ENCODE results near the gene LRRK1.

The LRRK1 gene

DNA sequence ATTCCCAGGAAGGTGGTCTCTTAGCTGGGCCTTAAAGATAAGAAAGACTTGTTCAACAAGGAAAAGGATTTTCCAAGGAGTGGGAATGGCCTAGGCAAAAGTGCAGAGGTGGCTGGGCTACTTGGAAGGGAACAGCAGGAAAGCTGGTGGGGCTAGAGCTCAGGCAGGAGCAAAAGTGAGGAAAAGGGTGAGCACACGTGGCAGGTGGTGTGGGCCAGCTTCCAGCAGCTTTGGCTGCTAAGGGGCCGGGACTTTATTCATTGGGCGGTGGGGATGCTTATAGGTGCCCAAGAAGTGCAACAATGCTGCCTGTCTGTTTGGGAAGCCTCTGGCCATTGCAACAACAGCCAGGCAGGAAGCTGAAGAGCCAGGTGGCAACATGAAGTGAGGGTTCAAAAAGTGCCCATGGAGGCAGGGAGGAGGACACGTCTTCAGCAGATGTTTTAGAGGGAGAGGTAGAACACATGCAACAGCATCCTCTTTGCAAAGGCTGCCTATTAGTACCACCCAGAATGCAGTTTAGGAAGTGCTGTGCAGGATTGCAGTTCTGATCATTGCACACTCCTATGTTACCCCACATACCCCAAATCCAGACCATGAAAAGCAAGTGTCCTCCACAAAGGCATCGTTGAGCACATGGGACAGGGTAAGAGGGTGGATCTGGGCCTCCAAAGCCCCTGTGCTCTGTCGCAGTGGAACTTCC lies 25.7 kb upstream of the LRRK1 start:
- no peak for DNase-seq

GRCh38 chr15:100893964-100894295 lies 25.2 kb upstream of the LRRK1 start:
- no peak for DNase-seq

- no peak for DNase-seq
These were observed 23.4 kb upstream of the LRRK1 start for GRCh38 chr15:100895721-100896120.

DNA sequence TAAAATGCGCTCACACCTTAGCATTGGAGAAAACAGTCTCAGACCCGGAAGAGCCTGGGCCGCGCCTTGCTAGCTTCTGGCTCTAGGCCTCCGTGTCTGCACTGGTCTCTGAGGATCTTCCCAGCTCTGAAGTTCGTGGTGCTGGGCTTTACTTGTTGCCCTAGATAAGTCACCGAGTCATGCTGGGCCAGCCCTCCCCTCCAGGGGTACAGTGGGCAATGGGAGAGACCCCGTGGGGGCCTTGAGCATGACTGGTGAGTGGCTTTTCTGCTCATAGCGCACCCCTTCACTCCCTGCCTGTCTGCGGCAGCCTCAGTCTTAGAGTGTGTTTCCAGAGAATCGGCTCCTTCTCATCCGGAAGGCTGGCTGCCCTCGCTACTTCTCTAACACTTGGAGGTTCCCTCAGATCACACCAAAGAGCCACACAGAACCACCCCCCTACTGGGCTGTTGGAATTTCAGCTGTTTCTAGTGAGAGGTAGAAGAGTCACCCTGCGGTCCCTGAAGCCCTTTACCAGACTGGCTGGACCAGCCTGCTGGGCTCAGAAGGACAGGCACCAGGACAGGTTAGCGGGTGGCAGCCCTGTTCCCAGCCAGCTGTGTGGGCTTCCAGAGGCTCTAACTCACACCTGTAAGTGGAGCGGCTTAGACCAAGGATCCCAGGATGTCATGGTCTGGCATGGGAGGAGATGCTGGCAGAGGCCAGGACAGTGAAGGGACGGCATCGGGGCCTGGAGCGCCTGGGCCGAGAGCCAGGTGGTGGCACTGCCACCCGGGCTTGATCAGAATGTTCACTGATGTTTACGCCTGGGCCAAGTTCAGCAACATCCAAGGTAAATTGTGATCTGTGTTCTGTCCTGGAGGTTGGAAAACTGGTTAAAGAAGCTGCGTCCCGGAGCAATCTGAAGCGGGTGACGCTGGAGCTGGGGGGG lies 21.7 kb upstream of the LRRK1 start:
- DNase-seq: no peak

DNA sequence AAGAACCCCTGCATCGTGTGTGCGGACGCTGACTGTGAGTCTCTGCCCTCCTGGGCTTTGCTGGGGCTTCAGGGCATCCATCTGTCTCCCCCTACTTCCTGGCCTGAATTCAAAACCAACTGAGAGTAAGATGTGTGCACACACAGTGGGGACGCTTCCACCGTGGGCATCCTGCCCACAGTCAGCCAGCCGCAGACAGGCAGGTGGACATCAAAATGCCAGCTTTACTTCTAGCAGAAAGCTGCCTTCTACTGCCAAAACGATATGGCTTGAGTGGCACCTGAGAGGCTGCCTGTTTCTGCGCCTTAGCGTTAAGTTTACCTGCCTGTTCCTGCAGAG lies 21.0 kb upstream of the LRRK1 start:
- no peak for DNase-seq

DNA sequence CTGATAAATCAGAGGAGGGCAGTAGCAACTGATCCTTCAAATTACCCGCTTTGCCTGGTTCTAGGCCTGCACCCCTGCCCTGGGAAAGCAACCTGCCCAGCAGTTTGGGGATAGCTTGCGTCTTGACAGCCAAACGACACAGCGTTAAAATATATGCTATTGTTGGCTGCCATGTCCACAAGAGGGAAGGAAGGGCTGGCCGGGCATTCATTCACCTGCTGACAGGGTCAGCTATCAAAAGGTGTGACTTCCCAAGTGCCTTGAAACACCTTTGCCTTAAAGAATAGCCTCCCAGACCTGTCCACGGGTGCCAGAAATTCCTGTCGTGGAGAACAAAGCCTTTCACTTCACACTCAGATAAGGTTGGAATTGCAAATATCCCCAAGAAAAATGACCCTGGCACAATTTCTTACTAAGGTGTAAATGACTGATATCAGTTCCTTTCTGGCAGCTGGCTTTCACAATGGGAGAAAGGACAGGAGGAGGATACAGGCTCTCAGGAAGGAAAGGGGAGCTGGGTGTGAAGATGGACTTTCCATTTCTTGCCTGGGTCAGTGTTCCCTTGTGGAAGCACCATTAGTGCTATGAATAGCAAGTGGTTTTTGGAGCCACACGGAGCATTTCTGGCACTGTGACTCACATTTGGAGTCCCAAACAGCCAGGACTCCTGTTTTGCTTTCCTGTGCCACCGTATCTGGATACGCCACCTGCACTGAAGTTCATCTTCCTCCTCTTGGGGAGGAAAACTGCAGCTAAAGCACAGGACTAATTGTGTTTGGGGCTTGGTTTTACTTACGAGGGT lies 20.3 kb upstream of the LRRK1 start:
- no peak for DNase-seq

- DNase-seq: no peak
These were observed 19.6 kb upstream of the LRRK1 start for GRCh38 chr15:100899601-100900000.

DNA sequence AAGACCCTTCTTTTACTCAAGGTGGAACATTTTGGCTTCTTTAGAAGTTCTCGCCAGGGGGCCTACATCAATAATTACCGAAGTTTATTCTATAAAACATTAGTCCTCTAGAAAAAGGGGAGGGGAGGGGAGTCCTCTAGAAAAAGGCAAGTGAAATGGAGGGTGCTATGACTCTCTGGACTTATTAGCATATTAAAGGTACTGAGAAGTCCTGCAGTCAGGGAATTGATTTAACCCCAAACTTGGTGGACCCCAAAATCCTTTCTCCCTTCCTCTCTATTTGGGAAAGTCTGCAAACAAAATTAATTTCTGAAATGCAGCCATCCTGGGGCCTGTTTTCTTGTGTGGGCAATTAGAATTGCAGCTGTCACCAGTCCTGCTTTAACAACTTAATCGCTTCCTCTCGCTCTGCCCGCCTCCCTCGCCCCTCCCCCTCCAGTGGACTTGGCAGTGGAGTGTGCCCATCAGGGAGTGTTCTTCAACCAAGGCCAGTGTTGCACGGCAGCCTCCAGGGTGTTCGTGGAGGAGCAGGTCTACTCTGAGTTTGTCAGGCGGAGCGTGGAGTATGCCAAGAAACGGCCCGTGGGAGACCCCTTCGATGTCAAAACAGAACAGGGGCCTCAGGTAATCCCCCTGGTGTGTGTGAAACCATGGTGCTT lies 18.9 kb upstream of the LRRK1 start:
- DNase-seq: no peak

- no peak for DNase-seq
These were observed 18.4 kb upstream of the LRRK1 start for GRCh38 chr15:100900795-100901169.

GRCh38 chr15:100901296-100901695 lies 17.9 kb upstream of the LRRK1 start:
- DNase-seq: no peak

- DNase-seq: no peak
These were observed 17.3 kb upstream of the LRRK1 start for GRCh38 chr15:100901702-100902435.

- DNase-seq: no peak
These were observed 16.6 kb upstream of the LRRK1 start for GRCh38 chr15:100902436-100903167.

- no peak for DNase-seq
These were observed 16.0 kb upstream of the LRRK1 start for GRCh38 chr15:100903168-100903554.

DNA sequence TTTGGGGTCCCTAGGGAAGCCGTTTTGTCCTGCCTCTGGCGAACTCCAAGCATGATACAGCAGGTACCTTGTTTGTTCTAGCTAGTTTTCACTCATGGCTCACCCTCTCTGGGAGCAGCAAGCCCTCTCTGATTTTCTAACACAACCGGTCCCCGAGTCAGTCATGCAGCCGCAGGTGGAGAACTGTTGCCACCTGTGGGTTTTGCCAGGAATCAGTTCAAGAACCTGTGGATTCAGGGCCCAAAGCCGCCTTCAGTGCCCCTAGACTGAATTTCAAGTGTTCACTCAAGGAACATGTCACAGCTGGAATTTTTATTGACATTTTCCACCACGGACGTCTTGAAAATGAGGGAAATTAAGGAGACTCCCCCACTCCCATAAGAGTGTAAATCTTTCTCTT lies 13.3 kb upstream of the LRRK1 start:
- DNase-seq: no peak

DNA sequence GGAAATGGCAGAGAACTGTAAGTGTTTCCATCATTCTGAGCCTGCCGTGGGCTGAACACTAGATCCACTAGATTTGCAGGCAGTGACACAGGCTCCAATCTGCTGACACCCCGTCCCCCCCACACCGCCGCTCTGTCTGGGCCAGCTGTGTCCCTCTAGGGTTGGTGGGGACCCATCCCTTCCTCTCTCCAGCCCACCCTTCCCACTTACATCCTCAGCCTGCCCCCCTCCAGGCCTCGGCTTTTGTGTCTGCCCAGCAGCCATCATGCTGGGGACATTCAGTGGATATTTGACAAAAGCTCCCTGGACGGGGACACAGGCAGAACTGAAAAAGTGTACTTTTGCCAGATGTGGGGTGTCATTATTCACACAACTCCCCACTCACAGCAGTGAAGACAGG lies 10.7 kb upstream of the LRRK1 start:
- DNase-seq: no peak

- no peak for DNase-seq
These were observed 9.6 kb upstream of the LRRK1 start for GRCh38 chr15:100909565-100909964.

GRCh38 chr15:100909989-100910955 lies 8.9 kb upstream of the LRRK1 start:
- no peak for DNase-seq

GRCh38 chr15:100911086-100911485 lies 8.1 kb upstream of the LRRK1 start:
- no peak for DNase-seq

DNA sequence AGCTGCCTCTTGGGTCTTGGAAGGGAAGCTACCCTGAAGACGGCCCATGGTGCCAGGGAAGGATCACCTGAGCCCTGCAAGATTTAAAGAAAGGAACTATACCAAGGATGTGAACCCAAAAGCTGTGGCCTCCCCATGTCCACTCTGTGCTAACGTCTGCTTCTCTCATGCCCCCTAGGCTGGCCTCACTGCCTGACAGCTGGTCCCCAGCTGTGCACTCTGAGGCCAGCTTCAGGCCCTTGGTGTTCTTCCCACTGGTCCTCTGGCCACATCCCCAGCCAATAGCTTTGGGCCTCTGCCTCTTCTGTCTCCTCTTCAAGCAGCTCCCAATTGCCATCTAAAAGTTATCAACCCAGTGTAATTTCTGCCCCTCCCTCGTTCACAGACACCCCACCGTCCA lies 5.2 kb upstream of the LRRK1 start:
- no peak for DNase-seq

DNA sequence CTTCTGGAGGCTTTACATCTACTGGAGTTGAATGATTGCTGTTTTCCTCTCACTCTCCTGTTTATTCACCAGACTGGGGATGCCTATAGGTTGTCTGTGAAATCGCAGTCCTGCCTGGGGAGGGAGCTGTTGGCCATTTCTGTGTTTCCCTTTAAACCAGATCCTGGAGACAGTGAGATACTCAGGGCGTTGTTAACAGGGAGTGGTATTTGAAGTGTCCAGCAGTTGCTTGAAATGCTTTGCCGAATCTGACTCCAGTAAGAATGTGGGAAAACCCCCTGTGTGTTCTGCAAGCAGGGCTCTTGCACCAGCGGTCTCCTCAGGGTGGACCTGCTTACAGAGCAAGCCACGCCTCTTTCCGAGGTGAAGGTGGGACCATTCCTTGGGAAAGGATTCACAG lies 4.3 kb upstream of the LRRK1 start:
- DNase-seq: no peak
